Middle frontal gyrus (tissue), 1 donor: ENCODE results near the gene SHQ1.
"Not testable (repeated sequence)": the region's sequence is repeated elsewhere in the genome, so short reads cannot be mapped to it uniquely, and the experiment has no call there.

Experiments used
- DNase-seq: peaks from one replicate; pipeline ENCODE4 v3.0.0-alpha.2; 2015; ENCODE audit warnings: low spot score; ENCODE audit errors: extremely low spot score

The SHQ1 gene

GRCh38 chr3:72721683-72722381 is 126.4 kb downstream of the SHQ1 start:
- no peak for DNase-seq

GRCh38 chr3:72720566-72720965 is 127.7 kb downstream of the SHQ1 start:
- no peak for DNase-seq

- DNase-seq, result no peak
These were observed 129.1 kb downstream of the SHQ1 start for GRCh38 chr3:72719137-72719536.

GRCh38 chr3:72714135-72714534 is 134.1 kb downstream of the SHQ1 start:
- not testable (repeated sequence) for DNase-seq

- not testable (repeated sequence) for DNase-seq
These were observed 137.8 kb downstream of the SHQ1 start for GRCh38 chr3:72710471-72710870.

- DNase-seq, result no peak
These were observed 139.8 kb downstream of the SHQ1 start for GRCh38 chr3:72708441-72708840.

GRCh38 chr3:72702997-72703396 is 145.2 kb downstream of the SHQ1 start:
- no peak for DNase-seq

GRCh38 chr3:72702390-72702789 is 145.9 kb downstream of the SHQ1 start:
- DNase-seq, result no peak

GRCh38 chr3:72700106-72700505 is 148.1 kb downstream of the SHQ1 start:
- no peak for DNase-seq

- no peak for DNase-seq
These were observed 148.6 kb downstream of the SHQ1 start for GRCh38 chr3:72699631-72700030.
